Right atrium auricular region (tissue), 2 donors: ENCODE data around the gene CRELD1. TPM values are rescaled to one million over a fixed set of nuclear protein-coding genes. Genes with fewer than 3 reads are reported as not detected.

Experiments used
- total RNA-seq, 2 donors: library from RNA; depleted of rRNA; stranded (reverse); fragments of >200 nt; gene quantifications; one replicate each; pipeline ENCODE4 v1.1.0, GENCODE V29; 2016

CRELD1 gene
- total RNA-seq, 2 donors from 2014 or later = 63.9 to 79.0 TPM

Other genes starting within 250 kb of the CRELD1 start
- gene CPNE9, start 230.0 kb upstream of the CRELD1 start, total RNA-seq = not detected
- gene BRPF1, start 202.1 kb upstream of the CRELD1 start, total RNA-seq = 10 to 100 TPM in 1 of 2 donors, 1 to 10 TPM in 1; 8.8 to 15.3 TPM
- gene OGG1, start 183.9 kb upstream of the CRELD1 start, total RNA-seq = 10 to 100 TPM; 10.8 to 12.2 TPM
- gene CAMK1, start 163.9 kb upstream of the CRELD1 start, total RNA-seq = 10 to 100 TPM; 16.4 to 40.2 TPM
- 10 to 100 TPM; 43.6 to 57.3 TPM for gene TADA3, start 141.4 kb upstream of the CRELD1 start, total RNA-seq
- 10 to 100 TPM; 69.0 to 89.6 TPM for gene ARPC4, start 140.8 kb upstream of the CRELD1 start, total RNA-seq
- 10 to 100 TPM; 12.2 to 13.1 TPM for gene TTLL3, start 123.6 kb upstream of the CRELD1 start, total RNA-seq
- gene RPUSD3, start 89.8 kb upstream of the CRELD1 start, total RNA-seq = 10 to 100 TPM; 46.7 to 55.2 TPM
- gene CIDEC, start 53.6 kb upstream of the CRELD1 start, total RNA-seq = 10 to 100 TPM in 1 of 2 donors, 1 to 10 TPM in 1; 1.3 to 17.1 TPM
- 10 to 100 TPM; 39.8 to 44.8 TPM for gene JAGN1, start 43.2 kb upstream of the CRELD1 start, total RNA-seq
- 1 to 10 TPM in 1 of 2 donors, under 1 TPM in 1; 0.89 to 2.6 TPM for gene IL17RE, start 31.0 kb upstream of the CRELD1 start, total RNA-seq
- 10 to 100 TPM; 32.5 to 49.1 TPM for gene IL17RC, start 16.7 kb upstream of the CRELD1 start, total RNA-seq
- 1 to 10 TPM; 1.4 to 1.9 TPM for gene PRRT3, start 18.6 kb downstream of the CRELD1 start, total RNA-seq
- 100 to 1,000 TPM in 1 of 2 donors, 10 to 100 TPM in 1; 69.8 to 111 TPM for gene EMC3, start 53.0 kb downstream of the CRELD1 start, total RNA-seq
- gene FANCD2, start 92.6 kb downstream of the CRELD1 start, total RNA-seq = 1 to 10 TPM; 1.7 to 2.0 TPM
- gene FANCD2OS, start 174.4 kb downstream of the CRELD1 start, total RNA-seq = not detected
- 10 to 100 TPM; 58.3 to 94.3 TPM for gene BRK1, start 181.8 kb downstream of the CRELD1 start, total RNA-seq
- gene VHL, start 207.9 kb downstream of the CRELD1 start, total RNA-seq = 10 to 100 TPM; 14.1 to 16.5 TPM
- gene IRAK2, start 231.1 kb downstream of the CRELD1 start, total RNA-seq = 1 to 10 TPM; 1.1 to 2.8 TPM